CD4-positive, alpha-beta T cell (primary cell): Measurements from ENCODE around the gene ZNF431. TPM values are rescaled to one million over a fixed set of nuclear protein-coding genes. Genes with fewer than 3 reads are reported as not detected.
"Not testable (repeated sequence)": the region's sequence is repeated elsewhere in the genome, so short reads cannot be mapped to it uniquely, and the experiment has no call there.

Experiments used
- ATAC-seq: fragments of 200-7000 bp; cut with Tn5 transposase; one replicate; pipeline ENCODE4 v1.10.0; 2022; ENCODE audit warnings: mild to moderate bottlenecking; ENCODE audit not compliant: poor library complexity
- CTCF ChIA-PET: fragments of 350-600 bp; sonication (Branson Sonifier 250); formaldehyde crosslinking; loops from one replicate; lab custom pipeline; 2021; ENCODE audit warnings: antibody characterized with exemption, inconsistent platforms; lab: Charles Lee
- POLR2A ChIA-PET: fragments of 350-600 bp; sonication (Branson Sonifier 250); formaldehyde crosslinking; loops from one replicate; lab custom pipeline; 2021; ENCODE audit warnings: antibody characterized with exemption, inconsistent platforms; lab: Charles Lee
- DNase-seq, 14 experiments: peaks; one replicate each; pipeline ENCODE4 v3.0.0-alpha.2; 2013 to 2020; ENCODE audit warnings: mixed read lengths in 2 of 14
- H3K27ac ChIP-seq, 2 donors: one replicate each; pipeline versions ENCODE4 v1.5.1 to v1.7.0; 2013; ENCODE audit warnings: low read length in 2 of 2, low read depth in 1 of 2, mild to moderate bottlenecking in 1 of 2
- H3K27me3 ChIP-seq, 2 experiments: 1 replicate in 1 of 2; 2 replicates in 1 of 2; pipeline versions ENCODE4 v1.6.1 to v1.7.0; 2013; ENCODE audit warnings: low read length in 2 of 2, control low read depth in 1 of 2, mild to moderate bottlenecking in 1 of 2, moderate library complexity in 1 of 2; ENCODE audit not compliant: insufficient read depth in 2 of 2, control insufficient read depth in 1 of 2
- H3K36me3 ChIP-seq: one replicate; pipeline ENCODE4 v1.6.1; 2013; ENCODE audit warnings: low read length, control low read depth; ENCODE audit not compliant: insufficient read depth
- H3K4me1 ChIP-seq: one replicate; pipeline ENCODE4 v1.6.1; 2013; ENCODE audit warnings: low read length, control low read depth; ENCODE audit not compliant: insufficient read depth
- H3K4me3 ChIP-seq: one replicate; pipeline ENCODE4 v1.5.1; 2013; ENCODE audit warnings: mild to moderate bottlenecking, low read length, moderate library complexity
- H3K9me3 ChIP-seq, 2 experiments: 1 replicate in 1 of 2; 2 replicates in 1 of 2; pipeline versions ENCODE4 v1.6.1 to v1.7.0; 2013; ENCODE audit warnings: low read length in 2 of 2, mild to moderate bottlenecking in 2 of 2, control low read depth in 1 of 2, moderate library complexity in 1 of 2; ENCODE audit not compliant: control insufficient read depth in 1 of 2, insufficient read depth in 1 of 2
- H3K27ac Mint-ChIP-seq: one replicate; pipeline ENCODE4 v1.8.0; 2020; ENCODE audit warnings: mixed read lengths
- H3K27me3 Mint-ChIP-seq: one replicate; pipeline ENCODE4 v1.8.0; 2021; ENCODE audit warnings: mixed read lengths
- H3K36me3 Mint-ChIP-seq: one replicate; pipeline ENCODE4 v1.8.0; 2021; ENCODE audit warnings: low read depth, mixed read lengths
- H3K4me1 Mint-ChIP-seq: one replicate; pipeline ENCODE4 v1.8.0; 2021; ENCODE audit warnings: low read depth, mixed read lengths
- H3K4me3 Mint-ChIP-seq: one replicate; pipeline ENCODE4 v1.8.0; 2020; ENCODE audit warnings: mild to moderate bottlenecking, mixed read lengths
- H3K9me3 Mint-ChIP-seq: one replicate; pipeline ENCODE4 v1.8.0; 2020; ENCODE audit warnings: mixed read lengths
- CTCF ChIP-seq: fragments of 200-600 bp; IDR thresholded peaks from one replicate; pipeline ENCODE4 v1.8.0; 2022; ENCODE audit warnings: antibody characterized with exemption, mild to moderate bottlenecking
- intact Hi-C, 2 experiments: fragments of 100-400 bp; cut with DNase I in 1 of 2; cut with micrococcal nuclease in 1 of 2; formaldehyde crosslinking; loops; one replicate each; pipeline versions ENCODE4 v1.15.1 to v1.9.0; 2023 to 2025; cut with DNase I, micrococcal nuclease
- total RNA-seq, 174 experiments: library from RNA in 2 of 174; stranded (reverse) in 2 of 174; gene quantifications; one replicate each; pipeline ENCODE4 v1.2.3 and lab custom pipeline; 2021 to 2026

Gene ZNF431
- total RNA-seq, 2 experiments from 2014 or later = 24.6 to 25.9 TPM

DNA sequence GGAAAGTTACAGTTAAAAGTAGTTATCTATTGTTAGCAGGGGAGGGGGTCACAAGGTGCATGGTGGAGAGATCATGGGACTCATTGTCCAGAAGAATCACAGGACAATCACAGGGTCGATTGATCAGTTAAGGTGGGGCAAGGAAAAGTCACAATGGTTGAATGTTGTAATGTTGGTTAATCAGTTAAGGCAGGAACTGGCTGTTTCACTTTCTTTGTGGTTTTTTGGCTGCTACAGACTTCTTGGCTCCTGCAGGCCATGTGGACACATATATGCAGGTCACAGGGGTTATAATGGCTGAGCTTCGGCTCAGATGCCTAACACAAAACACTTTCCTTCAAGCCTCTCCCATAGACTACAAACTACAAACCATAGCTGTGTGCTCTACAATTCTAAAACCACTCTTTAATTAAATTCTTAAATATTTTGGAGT is 6.9 kb upstream of the ZNF431 start:
- Mint-ChIP-seq H3K9me3 (peaks cover 3% of the 10 kb centered on the region), H3K27ac (no peak overlapping the region), H3K27me3 (peaks cover 3% of the 10 kb centered on the region), H3K4me3 (no peak overlapping the region), H3K36me3 (no peaks in the 10 kb centered on the region), H3K4me1 (no peaks in the 10 kb centered on the region)
- intact Hi-C loops = no loop called here
- Histone ChIP-seq H3K36me3 (no peaks in the 10 kb centered on the region), H3K27ac (no peak overlapping the region), H3K4me1 (no peaks in the 10 kb centered on the region), H3K9me3 (peaks cover 0 to 4% of the 10 kb centered on the region in 2 experiments), H3K27me3 (no peaks in the 10 kb centered on the region), H3K4me3 (no peak overlapping the region)
- no peak for TF ChIP-seq CTCF
- POLR2A ChIA-PET = no interaction called here
- CTCF ChIA-PET = no interaction called here
- DNase-seq (no peak), ATAC-seq (no peak)

DNA sequence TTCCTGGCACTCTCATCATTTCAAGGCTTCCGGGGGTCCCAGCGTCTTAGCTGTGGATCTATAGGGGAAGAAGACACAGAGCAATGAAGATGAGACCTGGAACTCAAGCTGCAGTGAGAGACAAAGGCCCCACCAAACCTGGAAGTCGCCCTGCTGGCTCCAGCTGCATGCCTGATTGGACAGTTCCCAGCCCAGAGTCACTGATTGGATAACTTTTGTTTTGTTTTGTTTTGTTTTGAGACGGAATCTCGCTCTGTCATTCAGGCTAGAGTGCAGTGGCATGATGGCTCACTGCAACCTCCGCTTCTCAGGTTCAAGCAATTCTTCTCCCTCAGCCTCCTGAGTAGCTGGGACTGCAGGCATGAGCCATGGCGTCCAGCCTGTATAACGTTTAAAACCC is 6.4 kb upstream of the ZNF431 start:
- Histone ChIP-seq H3K4me1 (no peaks in the 10 kb centered on the region), H3K27me3 (no peaks in the 10 kb centered on the region), H3K27ac (no peak overlapping the region), H3K4me3 (no peak overlapping the region), H3K36me3 (no peaks in the 10 kb centered on the region), H3K9me3 (peaks cover 0 to 4% of the 10 kb centered on the region in 2 experiments)
- no peak for TF ChIP-seq CTCF
- Mint-ChIP-seq H3K27me3 (peaks cover under 1% of the 10 kb centered on the region), H3K4me1 (no peaks in the 10 kb centered on the region), H3K4me3 (no peak overlapping the region), H3K9me3 (peaks cover 1% of the 10 kb centered on the region), H3K27ac (no peak overlapping the region), H3K36me3 (no peaks in the 10 kb centered on the region)
- ChIA-PET CTCF (no interaction called here), POLR2A (no interaction called here)
- ATAC-seq = no peak
- DNase-seq = no peak
- intact Hi-C loops = no loop called here

DNA sequence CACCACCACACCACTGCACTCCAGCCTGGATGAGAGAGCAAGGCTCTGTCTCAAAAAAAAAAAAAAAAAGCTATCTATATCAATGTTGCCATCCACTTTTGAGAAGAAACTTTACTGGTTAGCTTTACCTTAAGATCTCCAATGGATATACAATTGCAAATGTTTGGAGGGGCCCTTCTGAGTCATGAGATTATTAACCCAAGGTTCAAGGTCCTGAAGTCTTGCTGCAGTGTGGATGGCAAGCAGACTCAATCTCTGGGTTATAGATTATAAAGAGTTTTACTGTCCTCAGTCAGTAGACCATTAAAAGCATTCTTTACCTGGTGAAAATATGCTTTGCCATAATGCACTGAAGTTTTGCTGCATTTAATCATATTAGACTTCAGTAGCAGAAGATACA is 3.7 kb upstream of the ZNF431 start:
- no peaks in the 10 kb centered on the region for H3K9me3 Mint-ChIP-seq
- no peak for ATAC-seq
- no peaks in the 10 kb centered on the region for H3K36me3 ChIP-seq
- no peak for DNase-seq
- H3K4me3 Mint-ChIP-seq = no peak overlapping the region
- no peak overlapping the region for H3K27ac ChIP-seq
- ChIA-PET POLR2A (no interaction called here), CTCF (interaction anchor here (0.6 kb wide), 1 partner anchor 1913 kb away, joined by 3 read pairs; no protein-coding TSS in a partner anchor)
- H3K4me1 ChIP-seq = peaks cover 8% of the 10 kb centered on the region
- H3K27me3 ChIP-seq = no peaks in the 10 kb centered on the region
- peaks cover 17% of the 10 kb centered on the region for H3K4me1 Mint-ChIP-seq
- peaks cover 12% of the 10 kb centered on the region for H3K36me3 Mint-ChIP-seq
- no peak overlapping the region for H3K4me3 ChIP-seq
- peaks cover 0 to 4% of the 10 kb centered on the region in 2 experiments for H3K9me3 ChIP-seq
- H3K27me3 Mint-ChIP-seq = no peaks in the 10 kb centered on the region
- intact Hi-C loops = no loop called here
- no peak for TF ChIP-seq CTCF
- H3K27ac Mint-ChIP-seq = no peak overlapping the region

DNA sequence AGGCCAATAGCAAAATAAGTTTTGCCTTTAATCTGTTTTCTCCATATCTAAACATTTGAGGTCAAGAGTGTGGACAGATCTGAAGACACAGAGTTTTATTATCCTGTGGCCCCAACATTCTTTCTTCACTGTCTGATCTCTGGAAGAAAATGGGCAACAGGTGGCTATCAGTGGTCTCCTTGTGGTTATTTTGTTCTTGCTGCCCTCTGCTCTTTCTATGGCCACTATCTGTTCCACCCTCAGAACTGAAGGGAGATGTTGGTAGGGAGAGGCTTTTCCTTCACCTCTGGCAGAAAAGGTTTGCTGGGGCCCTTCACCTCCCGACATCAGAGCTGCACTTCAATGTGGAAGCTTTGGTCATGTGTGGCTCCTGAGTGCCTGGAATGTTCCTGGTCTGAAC is 834 bp upstream of the ZNF431 start:
- peaks cover 39% of the 10 kb centered on the region for H3K4me1 Mint-ChIP-seq
- POLR2A ChIA-PET = interaction anchor here (1.1 to 2.2 kb wide), 12 partner anchors 114 to 974 kb away, joined by 3 to 23 read pairs (median 10); partner anchors contain the start of genes ZNF429, ZNF43, ZNF430 and ZNF486
- H3K36me3 Mint-ChIP-seq = peaks cover 41% of the 10 kb centered on the region
- H3K27me3 ChIP-seq, H3K9me3 ChIP-seq, H3K9me3 Mint-ChIP-seq, CTCF ChIA-PET, H3K27me3 Mint-ChIP-seq, H3K27ac ChIP-seq, DNase-seq, H3K4me3 ChIP-seq, ATAC-seq, H3K4me1 ChIP-seq: not testable (repeated sequence)
- peak overlapping the region; percentile 2 for H3K27ac Mint-ChIP-seq
- peak overlapping the region; percentile 30 for H3K4me3 Mint-ChIP-seq
- peaks cover 14% of the 10 kb centered on the region for H3K36me3 ChIP-seq
- intact Hi-C loops = loop anchor here (2.0 to 10.0 kb wide), 8 partner anchors 58 to 714 kb away; partner anchors contain the start of genes ZNF430 (in 2 of the 2), ZNF493 (in 1 of the 2), ZNF66 (in 1 of the 2) and ZNF714 (in 1 of the 2)
